Right lobe of liver (tissue), 6 donors: ENCODE results near the gene NUP93. TPM values are rescaled to one million over a fixed set of nuclear protein-coding genes. Genes with fewer than 3 reads are reported as not detected.

Experiments
- ATAC-seq, 4 donors: fragments of 200-7000 bp; cut with Tn5 transposase; one replicate each; pipeline ENCODE4 v1.9.1; 2020; ENCODE audit warnings: mild to moderate bottlenecking in 4 of 4, moderate library complexity in 4 of 4
- DNase-seq, 3 donors: peaks; one replicate each; pipeline ENCODE4 v3.0.0-alpha.2; 2020
- H3K27ac ChIP-seq, 3 donors: fragments of 200-600 bp; one replicate each; pipeline ENCODE4 v1.8.0; 2022
- H3K27me3 ChIP-seq, 2 donors: fragments of 200-600 bp; one replicate each; pipeline ENCODE4 v1.8.0; 2022
- H3K36me3 ChIP-seq, 4 donors: fragments of 200-600 bp; sonication (generic) in 1 of 4; one replicate each; pipeline versions ENCODE4 v1.5.1 to v1.8.0; 2017 to 2022; ENCODE audit warnings: control low read depth in 1 of 4
- H3K4me1 ChIP-seq, 4 donors: fragments of 200-600 bp; sonication (generic) in 1 of 4; one replicate each; pipeline versions ENCODE4 v1.5.1 to v1.8.0; 2017 to 2022; ENCODE audit warnings: control low read depth in 1 of 4
- H3K4me3 ChIP-seq, 3 donors: fragments of 200-600 bp; one replicate each; pipeline ENCODE4 v1.8.0; 2022
- H3K9me3 ChIP-seq, 4 donors: fragments of 200-600 bp; sonication (generic) in 1 of 4; one replicate each; pipeline versions ENCODE4 v1.5.1 to v1.8.0; 2017 to 2022; ENCODE audit warnings: control low read depth in 1 of 4
- POLR2A ChIP-seq: fragments of 450-650 bp; IDR thresholded peaks from one replicate; pipeline ENCODE4 v1.6.1; 2017; ENCODE audit warnings: antibody characterized with exemption, mild to moderate bottlenecking
- WGBS: methylation state at CpG from one replicate; pipeline ENCODE4 v1.1.6; 2018; ENCODE audit warnings: low coverage, low lambda C conversion rate; ENCODE audit not compliant: insufficient coverage; ENCODE audit errors: missing lambda C conversion rate; 5-methylcytosine and 5-hydroxymethylcytosine counted together
- intact Hi-C, 2 donors: fragments of 100-400 bp; cut with DNase I; formaldehyde crosslinking; loops; one replicate each; pipeline versions ENCODE4 v1.11.2 to v1.14.1; 2022
- total RNA-seq, 6 experiments: library from RNA; depleted of rRNA in 2 of 6; stranded (reverse); fragments of >200 nt in 2 of 6; fragmentation: NEBNext Ultra II Directional in 3 of 6; extraction: Animal tissue kit (Norgen Biotek cat#: 25700) in 3 of 6; gene quantifications; one replicate each; pipeline versions ENCODE4 v1.1.0 to v1.2.4, GENCODE V29; 2016 to 2023
- TF ChIP-seq, protein P1 (sequence below), 4 donors: fragments of 200-600 bp in 3 of 4; fragments of 450-650 bp in 1 of 4; IDR thresholded peaks; one replicate each; pipeline versions ENCODE4 v1.5.1 to v1.8.0; 2016 to 2022; ENCODE audit warnings: antibody characterized with exemption in 4 of 4, mild to moderate bottlenecking in 2 of 4
- donor health status: DM: no; HTN: yes; CAD: no.
- donor health status: DM: no; HTN: no; CAD: no.
- donor health status: DM: no; HTN: no; CAD: no.
- donor health status: DM: no; HTN: yes; CAD: no.
- donor health status: DM: no; HTN: yes; CAD: no.

The NUP93 gene
- total RNA-seq, 6 experiments from 2014 or later: 8.3 to 17.0 (median 12.8) TPM

DNA sequence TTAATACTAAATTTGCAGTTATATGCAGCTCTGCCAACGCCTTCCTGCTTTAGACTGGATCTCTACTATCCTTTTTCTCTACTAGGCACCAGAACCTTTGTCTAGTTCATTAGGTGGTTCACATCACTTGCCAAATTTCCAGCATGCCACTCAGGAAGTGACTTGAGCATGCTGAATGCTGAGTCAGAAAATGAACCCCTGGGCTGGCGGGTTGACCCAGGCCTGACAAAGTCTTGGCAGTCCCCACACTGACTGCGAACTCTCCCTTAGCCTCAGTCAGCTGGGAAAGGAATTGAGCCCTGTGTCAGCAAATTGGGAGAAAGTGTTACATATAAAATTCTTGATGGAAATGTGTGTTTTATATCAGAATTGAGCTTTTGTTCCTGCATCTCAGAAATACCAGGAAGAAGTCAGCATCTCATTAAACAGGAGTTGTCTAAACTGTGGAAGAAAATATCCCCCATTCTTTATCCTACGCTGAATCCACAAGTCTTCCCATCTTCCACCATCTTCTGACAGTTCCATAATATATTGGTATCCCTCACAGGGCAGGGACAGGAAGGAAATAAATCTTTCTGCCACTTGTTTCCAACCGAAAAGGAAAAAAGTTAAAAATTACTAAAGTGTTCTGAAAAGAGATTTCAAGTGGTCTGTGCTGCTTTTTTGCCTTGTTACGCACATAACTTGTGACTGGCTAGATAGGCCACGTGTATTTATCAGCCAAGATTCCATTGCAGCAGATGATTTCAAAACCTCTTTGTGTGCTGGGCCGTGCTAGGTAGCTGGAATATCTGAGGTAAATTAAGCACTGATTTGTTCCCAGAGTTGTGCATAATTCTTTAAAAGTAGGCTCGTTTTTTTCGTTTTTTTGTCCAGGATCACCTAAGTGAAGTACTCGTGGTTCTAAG, 118.4 kb downstream of the NUP93 start:
- WGBS: 53% methylated on average over 9 of the region's 11 CpGs
- Histone ChIP-seq H3K4me3 (no peak overlapping the region), H3K36me3 (peaks cover 0 to 1% (median 0%) of the 10 kb centered on the region in 4 donors), H3K27ac (no peak overlapping the region), H3K9me3 (no peaks in the 10 kb centered on the region), H3K27me3 (no peaks in the 10 kb centered on the region), H3K4me1 (peaks cover 0 to 27% (median 0%) of the 10 kb centered on the region in 4 donors)
- intact Hi-C loops: no loop called here
- ATAC-seq (peak; percentile 65 to 91 (median 80)), DNase-seq (peak in 2 of 3 donors; percentile 51 to 76)
- no peak for TF ChIP-seq POLR2A
- TF ChIP-seq, protein P1, sequence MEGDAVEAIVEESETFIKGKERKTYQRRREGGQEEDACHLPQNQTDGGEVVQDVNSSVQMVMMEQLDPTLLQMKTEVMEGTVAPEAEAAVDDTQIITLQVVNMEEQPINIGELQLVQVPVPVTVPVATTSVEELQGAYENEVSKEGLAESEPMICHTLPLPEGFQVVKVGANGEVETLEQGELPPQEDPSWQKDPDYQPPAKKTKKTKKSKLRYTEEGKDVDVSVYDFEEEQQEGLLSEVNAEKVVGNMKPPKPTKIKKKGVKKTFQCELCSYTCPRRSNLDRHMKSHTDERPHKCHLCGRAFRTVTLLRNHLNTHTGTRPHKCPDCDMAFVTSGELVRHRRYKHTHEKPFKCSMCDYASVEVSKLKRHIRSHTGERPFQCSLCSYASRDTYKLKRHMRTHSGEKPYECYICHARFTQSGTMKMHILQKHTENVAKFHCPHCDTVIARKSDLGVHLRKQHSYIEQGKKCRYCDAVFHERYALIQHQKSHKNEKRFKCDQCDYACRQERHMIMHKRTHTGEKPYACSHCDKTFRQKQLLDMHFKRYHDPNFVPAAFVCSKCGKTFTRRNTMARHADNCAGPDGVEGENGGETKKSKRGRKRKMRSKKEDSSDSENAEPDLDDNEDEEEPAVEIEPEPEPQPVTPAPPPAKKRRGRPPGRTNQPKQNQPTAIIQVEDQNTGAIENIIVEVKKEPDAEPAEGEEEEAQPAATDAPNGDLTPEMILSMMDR (IDR thresholded peaks at IDR 0.05): no peak

DNA sequence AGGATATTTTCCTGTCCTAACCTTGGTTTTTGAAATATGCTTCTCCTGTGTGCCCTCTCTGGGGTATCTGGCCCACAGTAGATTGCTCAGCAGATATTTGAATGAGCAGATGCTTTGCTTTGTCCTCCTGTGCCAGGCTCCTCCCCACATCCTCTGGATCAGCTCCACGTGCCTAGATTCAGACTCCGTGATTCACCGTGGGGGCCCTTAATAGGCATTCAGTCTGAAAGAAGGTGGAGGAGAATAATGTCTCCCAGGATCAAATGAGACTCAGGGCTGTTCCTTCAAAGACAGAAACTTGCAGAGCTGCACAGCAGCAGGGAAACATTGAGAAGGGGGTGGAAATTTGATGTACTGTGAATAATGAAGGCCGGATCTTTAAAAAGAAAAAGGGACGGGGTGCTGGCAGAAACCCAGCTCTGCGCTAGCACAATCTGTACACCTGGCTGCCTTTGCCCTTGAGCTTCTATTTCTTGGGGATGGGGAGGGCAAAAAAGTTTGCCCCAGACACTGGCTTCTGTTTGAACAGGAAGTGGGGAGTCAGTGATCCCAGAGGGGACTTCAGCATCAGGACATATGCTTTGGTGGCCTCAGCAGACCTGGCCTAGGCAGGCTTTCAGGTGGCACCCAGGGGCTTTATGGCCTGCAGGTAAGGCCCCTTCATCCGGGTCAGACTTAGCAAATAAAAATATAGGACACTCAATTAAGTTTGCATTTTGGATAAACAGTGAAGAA, 119.2 kb downstream of the NUP93 start:
- no peak overlapping the region for H3K4me3 ChIP-seq
- H3K27me3 ChIP-seq: no peaks in the 10 kb centered on the region
- H3K36me3 ChIP-seq: peaks cover 0 to 1% (median 0%) of the 10 kb centered on the region in 4 donors
- ATAC-seq (no peak), DNase-seq (peak in 1 of 3 donors; percentile 16)
- H3K4me1 ChIP-seq: peaks cover 0 to 27% (median 0%) of the 10 kb centered on the region in 4 donors
- intact Hi-C loops: no loop called here
- H3K27ac ChIP-seq: peak overlapping the region in 1 of 3 donors; percentile 27
- TF ChIP-seq, protein P1 (IDR thresholded peaks at IDR 0.05): no peak
- no peak for TF ChIP-seq POLR2A
- no peaks in the 10 kb centered on the region for H3K9me3 ChIP-seq
- WGBS: 70% methylated on average over 6 of the region's 7 CpGs

DNA sequence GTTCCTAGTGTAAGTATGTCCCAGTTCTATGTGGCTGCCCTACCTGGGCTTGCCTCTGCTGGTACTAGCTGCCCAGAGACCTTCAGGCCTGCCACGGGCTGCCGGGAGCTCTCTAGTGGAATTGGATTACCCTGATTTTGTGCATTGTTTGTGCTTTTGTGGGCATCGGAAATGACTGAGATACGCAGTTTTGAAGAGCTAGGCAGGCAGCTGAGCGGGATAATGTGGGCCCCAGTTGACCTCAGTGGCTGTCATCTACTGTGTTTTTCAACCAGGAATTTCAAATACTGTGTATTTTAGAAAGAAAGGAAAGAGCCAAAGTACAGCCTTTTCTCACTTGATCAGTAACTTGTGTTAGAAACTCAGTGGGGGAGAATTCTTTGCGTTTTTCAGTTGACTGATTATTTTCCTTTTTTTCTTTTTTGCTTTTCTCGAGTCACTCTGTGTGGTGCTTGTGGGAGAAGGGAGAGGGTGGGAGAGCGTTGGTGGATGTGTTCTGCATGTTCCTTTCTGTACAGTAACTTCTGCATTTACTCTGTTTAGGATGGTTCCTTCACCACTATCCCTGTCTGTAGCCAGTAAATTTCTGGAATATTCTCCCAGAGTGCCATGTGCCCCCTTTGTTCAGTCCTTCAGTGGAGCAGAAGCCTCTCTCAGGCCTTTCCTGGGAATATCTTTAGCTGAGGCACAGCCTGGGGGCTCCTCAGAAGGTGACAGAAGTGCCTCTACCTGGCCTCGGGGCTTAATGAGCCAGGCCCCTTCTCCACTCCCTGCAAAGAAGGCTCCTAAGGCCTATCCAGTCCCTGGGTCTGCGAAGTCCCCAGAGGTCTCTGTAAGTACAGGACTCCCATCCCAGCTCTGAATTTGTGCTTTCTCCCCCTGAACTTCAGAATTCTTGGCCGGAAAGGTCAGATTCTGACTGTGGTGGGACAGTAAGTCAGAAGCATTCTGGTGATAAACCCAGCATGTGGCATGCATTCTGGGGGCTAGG, 120.1 kb downstream of the NUP93 start:
- H3K9me3 ChIP-seq: no peaks in the 10 kb centered on the region
- 68% methylated on average over 6 of the region's 11 CpGs for WGBS
- ATAC-seq (peak in 2 of 4 donors; percentile 35 to 60), DNase-seq (peak in 2 of 3 donors; percentile 14 to 21)
- no peaks in the 10 kb centered on the region for H3K36me3 ChIP-seq
- peak overlapping the region in 2 of 3 donors; percentile 21 to 27 for H3K27ac ChIP-seq
- H3K4me3 ChIP-seq: no peak overlapping the region
- no peaks in the 10 kb centered on the region for H3K27me3 ChIP-seq
- intact Hi-C loops: no loop called here
- TF ChIP-seq POLR2A: no peak
- TF ChIP-seq, protein P1 (IDR thresholded peaks at IDR 0.05): no peak
- peaks cover 0 to 27% (median 0%) of the 10 kb centered on the region in 4 donors for H3K4me1 ChIP-seq
